Endothelial cell (in vitro differentiated cells): ENCODE results near the gene BRI3. TPM values are rescaled to one million over a fixed set of nuclear protein-coding genes. Genes with fewer than 3 reads are reported as not detected.

Source experiments
- DNase-seq: peaks from one replicate; pipeline ENCODE4 v3.0.0; 2021; ENCODE audit warnings: low spot score
- H3K27ac Mint-ChIP-seq: one replicate; pipeline ENCODE4 v1.8.0; 2021; ENCODE audit warnings: mixed read lengths, inconsistent platforms; ENCODE audit not compliant: unreplicated experiment
- H3K27me3 Mint-ChIP-seq: one replicate; pipeline ENCODE4 v1.8.0; 2021; ENCODE audit warnings: mild to moderate bottlenecking, moderate library complexity, mixed read lengths, inconsistent platforms; ENCODE audit not compliant: unreplicated experiment
- H3K36me3 Mint-ChIP-seq: one replicate; pipeline ENCODE4 v1.8.0; 2021; ENCODE audit warnings: mild to moderate bottlenecking, low read depth, mixed read lengths, inconsistent platforms; ENCODE audit not compliant: unreplicated experiment
- H3K4me1 Mint-ChIP-seq: one replicate; pipeline ENCODE4 v1.8.0; 2021; ENCODE audit warnings: mild to moderate bottlenecking, mixed read lengths, inconsistent platforms; ENCODE audit not compliant: unreplicated experiment
- H3K4me3 Mint-ChIP-seq: one replicate; pipeline ENCODE4 v1.8.0; 2021; ENCODE audit warnings: mild to moderate bottlenecking, mixed read lengths, inconsistent platforms; ENCODE audit not compliant: unreplicated experiment
- H3K9me3 Mint-ChIP-seq: one replicate; pipeline ENCODE4 v1.8.0; 2021; ENCODE audit warnings: mixed read lengths, inconsistent platforms; ENCODE audit not compliant: unreplicated experiment
- CTCF ChIP-seq: fragments of 200-600 bp; sonication (generic); IDR thresholded peaks from one replicate; pipeline ENCODE4 v1.5.0; 2021; ENCODE audit warnings: antibody characterized with exemption; ENCODE audit not compliant: unreplicated experiment
- total RNA-seq: library from RNA; stranded (reverse); fragmentation: NEBNext Ultra II Directional; extraction: Animal tissue kit (Norgen Biotek cat#: 25700); gene quantifications from one replicate; pipeline ENCODE4 v1.2.1, GENCODE V29; 2021; ENCODE audit not compliant: unreplicated experiment

Gene BRI3
- total RNA-seq, 1 donor from 2014 or later = 300 TPM

GRCh38 chr7:98257701-98258100 is 23.8 kb upstream of the BRI3 start:
- Mint-ChIP-seq H3K27me3 (peaks cover under 1% of the 10 kb centered on the region), H3K9me3 (no peaks in the 10 kb centered on the region), H3K36me3 (peaks cover 19% of the 10 kb centered on the region), H3K4me1 (peaks cover 8% of the 10 kb centered on the region), H3K4me3 (no peak overlapping the region), H3K27ac (no peak overlapping the region)
- no peak for TF ChIP-seq CTCF
- DNase-seq = no peak

- Mint-ChIP-seq H3K9me3 (no peaks in the 10 kb centered on the region), H3K36me3 (peaks cover 7% of the 10 kb centered on the region), H3K27ac (no peak overlapping the region), H3K27me3 (peaks cover 4% of the 10 kb centered on the region), H3K4me3 (no peak overlapping the region), H3K4me1 (no peaks in the 10 kb centered on the region)
- TF ChIP-seq CTCF = no peak
- no peak for DNase-seq
Observed at GRCh38 chr7:98265841-98266271, 15.6 kb upstream of the BRI3 start.

GRCh38 chr7:98266840-98267239 is 14.6 kb upstream of the BRI3 start:
- DNase-seq = no peak
- Mint-ChIP-seq H3K4me3 (no peak overlapping the region), H3K36me3 (peaks cover 3% of the 10 kb centered on the region), H3K27me3 (peaks cover 4% of the 10 kb centered on the region), H3K4me1 (no peaks in the 10 kb centered on the region), H3K27ac (no peak overlapping the region), H3K9me3 (no peaks in the 10 kb centered on the region)
- TF ChIP-seq CTCF = no peak

- no peak overlapping the region for H3K27ac Mint-ChIP-seq
- no peaks in the 10 kb centered on the region for H3K9me3 Mint-ChIP-seq
- no peak for TF ChIP-seq CTCF
- no peak overlapping the region for H3K4me3 Mint-ChIP-seq
- DNase-seq = no peak
- no peaks in the 10 kb centered on the region for H3K4me1 Mint-ChIP-seq
- peaks cover 4% of the 10 kb centered on the region for H3K27me3 Mint-ChIP-seq
- H3K36me3 Mint-ChIP-seq = no peaks in the 10 kb centered on the region
Observed at GRCh38 chr7:98267303-98267702, 14.2 kb upstream of the BRI3 start.

GRCh38 chr7:98276241-98276761 is 5.2 kb upstream of the BRI3 start:
- no peak overlapping the region for H3K27ac Mint-ChIP-seq

More at GRCh38 chr7:98276241-98276761, 5.2 kb upstream of the BRI3 start:
- DNase-seq = no peak
- H3K27me3 Mint-ChIP-seq = peaks cover 8% of the 10 kb centered on the region
- peaks cover 7% of the 10 kb centered on the region for H3K4me1 Mint-ChIP-seq
- no peaks in the 10 kb centered on the region for H3K9me3 Mint-ChIP-seq
- no peak for TF ChIP-seq CTCF
- no peak overlapping the region for H3K4me3 Mint-ChIP-seq
- H3K36me3 Mint-ChIP-seq = no peaks in the 10 kb centered on the region
